HG03575 (cell line): ENCODE measurements around the gene IGFLR1.
"Not testable (repeated sequence)": the region's sequence is repeated elsewhere in the genome, so short reads cannot be mapped to it uniquely, and the experiment has no call there.

ENCODE experiments used
- ATAC-seq: cut with Tn5 transposase; IDR thresholded peaks from one replicate; pipeline ENCODE4 v1.9.1; 2021; ENCODE audit not compliant: unreplicated experiment, insufficient number of reproducible peaks, low FRiP score; ENCODE audit errors: extremely low read depth

Gene IGFLR1

DNA sequence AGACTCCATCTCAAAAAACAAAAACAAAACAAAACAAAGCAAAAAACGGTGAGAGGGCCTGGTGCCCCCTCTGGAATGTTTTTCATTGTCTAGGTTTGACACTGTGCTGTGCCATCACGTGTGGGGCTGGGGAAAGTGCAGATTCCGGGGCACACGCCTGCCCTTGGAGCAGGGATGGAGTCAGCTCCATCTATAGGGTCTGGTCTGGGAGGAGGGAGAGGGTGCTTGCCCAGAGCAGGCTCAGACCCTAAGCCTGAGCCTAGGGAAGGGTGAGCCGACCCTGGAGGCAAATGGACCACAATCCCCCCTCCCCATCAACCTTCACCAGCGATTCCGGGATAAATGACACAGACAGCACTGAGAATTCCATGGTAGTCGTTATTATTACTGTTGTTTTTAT lies 48.8 kb downstream of the IGFLR1 start:
- ATAC-seq = no peak

DNA sequence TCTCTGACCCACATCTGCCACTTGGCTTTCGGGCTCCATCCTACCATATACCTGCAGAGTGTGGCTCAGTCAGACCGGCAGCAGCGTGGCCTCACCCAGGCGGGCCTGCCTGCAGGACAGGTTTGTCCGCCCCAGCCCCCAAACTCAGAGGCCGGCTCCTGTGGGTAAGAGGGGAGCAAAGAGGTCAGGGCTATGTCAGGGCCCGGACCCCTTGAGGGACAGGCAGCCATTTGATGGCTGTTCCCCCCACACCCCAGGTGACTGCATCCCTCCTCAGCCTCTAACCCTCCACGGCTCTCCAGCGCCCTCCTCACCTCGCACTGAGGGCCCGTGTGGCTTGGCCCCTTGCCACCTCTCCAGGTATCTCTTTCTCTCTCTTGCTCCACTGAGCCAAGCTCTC lies 50.2 kb downstream of the IGFLR1 start:
- ATAC-seq = no peak

DNA sequence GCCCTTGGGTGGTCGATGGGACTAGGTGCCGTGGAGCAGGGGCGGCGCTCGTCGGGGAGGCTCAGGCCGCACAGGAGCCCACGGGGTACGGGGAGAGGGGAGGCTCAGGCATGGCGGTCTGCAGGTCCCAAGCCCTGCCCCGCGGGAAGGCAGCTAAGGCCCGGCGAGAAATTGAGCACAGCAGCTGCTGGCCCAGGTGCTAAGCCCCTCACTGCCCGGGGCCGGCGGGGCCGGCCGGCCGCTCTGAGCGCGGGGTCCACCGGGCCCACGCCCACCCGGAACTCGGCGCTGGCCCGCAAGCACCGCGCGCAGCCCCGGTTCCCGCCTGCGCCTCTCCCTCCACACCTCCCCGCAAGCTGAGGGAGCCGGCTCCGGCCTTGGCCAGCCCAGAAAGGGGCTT lies 51.1 kb downstream of the IGFLR1 start:
- ATAC-seq = not testable (repeated sequence)

DNA sequence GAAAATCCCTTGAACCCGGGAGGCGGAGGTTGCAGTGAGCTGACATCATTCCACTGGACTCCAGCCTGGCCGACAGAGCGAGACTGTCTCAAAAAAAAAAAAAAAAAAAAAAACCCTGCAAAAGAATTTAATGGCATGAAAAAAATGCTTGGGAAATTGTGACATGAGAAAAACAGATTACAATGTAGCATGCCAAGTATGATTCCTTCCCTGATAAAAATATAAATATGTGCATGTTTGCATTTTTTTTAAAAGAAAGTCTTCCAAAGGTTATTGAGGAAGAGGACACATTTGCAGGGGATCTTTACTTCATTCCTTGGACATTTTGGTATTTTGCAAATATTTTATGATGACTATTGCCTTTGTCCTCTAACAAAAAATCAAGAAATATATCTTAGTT lies 52.4 kb downstream of the IGFLR1 start:
- no peak for ATAC-seq
